Activated CD4-positive, CD25-positive, alpha-beta regulatory T cell (primary cell): ENCODE results near the gene CNGA4.

ENCODE experiments used
- DNase-seq, 4 experiments: peaks; one replicate each; lab custom pipeline; 2025; lab: John Stamatoyannopoulos, UW

The CNGA4 gene

GRCh38 chr11:6238902-6239301 is at the start of gene CNGA4:
Gene CNGA4, plus strand, starts transcription at chr11:6239089. Its CDS starts 118 bp downstream, at chr11:6239207.
- no peak for DNase-seq

DNA sequence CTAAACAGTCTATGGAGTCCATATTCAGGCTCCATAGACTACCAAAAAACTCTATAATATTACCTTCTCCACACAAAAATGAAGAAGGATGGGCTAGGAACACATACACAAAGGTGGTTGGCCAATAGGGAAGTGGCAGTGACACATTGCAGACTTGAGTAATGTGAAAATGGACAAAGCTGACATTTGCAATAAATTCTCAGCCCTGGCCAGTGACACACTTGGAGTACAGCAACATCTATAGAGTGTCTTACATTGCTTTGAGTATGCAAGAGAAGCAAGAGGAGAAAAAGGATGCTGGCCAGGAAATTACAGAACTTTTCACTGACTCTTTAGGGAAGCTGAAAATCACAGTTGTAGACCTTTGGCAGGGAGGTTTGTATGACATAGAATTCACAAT is 47.1 kb upstream of the CNGA4 start:
- DNase-seq, result no peak

GRCh38 chr11:6194065-6194581 is 44.8 kb upstream of the CNGA4 start:
- no peak for DNase-seq

DNA sequence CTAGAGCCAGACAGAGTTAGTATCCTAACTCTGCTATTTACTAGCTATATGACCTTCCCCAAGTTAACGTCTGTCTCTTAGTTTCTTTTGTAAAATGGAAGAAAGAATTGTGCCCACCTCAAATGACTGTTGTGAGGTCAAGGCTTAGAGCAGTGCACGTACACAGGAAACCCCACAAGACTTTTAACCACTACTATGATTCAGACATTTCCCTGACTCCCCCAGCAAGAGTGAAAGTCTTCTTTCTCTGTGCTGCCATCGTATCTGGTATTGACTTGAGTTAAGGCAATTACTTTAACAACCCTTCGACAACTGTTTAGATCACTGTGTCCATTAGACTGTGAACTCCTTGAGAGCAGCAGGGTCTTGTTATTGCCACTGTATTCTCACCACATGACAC is 42.5 kb upstream of the CNGA4 start:
- DNase-seq, result no peak

- no peak for DNase-seq
Measured at GRCh38 chr11:6197466-6198200, 41.3 kb upstream of the CNGA4 start.

DNA sequence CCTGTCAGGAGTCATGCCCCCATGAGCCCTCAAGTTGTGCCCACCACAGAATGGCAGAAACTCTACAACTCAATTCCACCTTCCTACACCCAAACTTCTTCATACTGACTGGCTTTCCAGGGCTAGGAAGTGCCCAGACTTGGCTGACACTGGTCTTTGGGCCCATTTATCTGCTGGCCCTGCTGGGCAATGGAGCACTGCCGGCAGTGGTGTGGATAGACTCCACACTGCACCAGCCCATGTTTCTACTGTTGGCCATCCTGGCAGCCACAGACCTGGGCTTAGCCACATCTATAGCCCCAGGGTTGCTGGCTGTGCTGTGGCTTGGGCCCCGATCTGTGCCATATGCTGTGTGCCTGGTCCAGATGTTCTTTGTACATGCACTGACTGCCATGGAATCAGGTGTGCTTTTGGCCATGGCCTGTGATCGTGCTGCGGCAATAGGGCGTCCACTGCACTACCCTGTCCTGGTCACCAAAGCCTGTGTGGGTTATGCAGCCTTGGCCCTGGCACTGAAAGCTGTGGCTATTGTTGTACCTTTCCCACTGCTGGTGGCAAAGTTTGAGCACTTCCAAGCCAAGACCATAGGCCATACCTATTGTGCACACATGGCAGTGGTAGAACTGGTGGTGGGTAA is 39.6 kb upstream of the CNGA4 start, which contains the start of gene OR52W1:
Gene OR52W1 (plus strand): TSS at position 51 of the 637 bp plus-strand sequence. CDS start 0 bp downstream, at position 51.
- DNase-seq, result no peak

GRCh38 chr11:6200975-6201374 is 37.9 kb upstream of the CNGA4 start:
- no peak for DNase-seq

DNA sequence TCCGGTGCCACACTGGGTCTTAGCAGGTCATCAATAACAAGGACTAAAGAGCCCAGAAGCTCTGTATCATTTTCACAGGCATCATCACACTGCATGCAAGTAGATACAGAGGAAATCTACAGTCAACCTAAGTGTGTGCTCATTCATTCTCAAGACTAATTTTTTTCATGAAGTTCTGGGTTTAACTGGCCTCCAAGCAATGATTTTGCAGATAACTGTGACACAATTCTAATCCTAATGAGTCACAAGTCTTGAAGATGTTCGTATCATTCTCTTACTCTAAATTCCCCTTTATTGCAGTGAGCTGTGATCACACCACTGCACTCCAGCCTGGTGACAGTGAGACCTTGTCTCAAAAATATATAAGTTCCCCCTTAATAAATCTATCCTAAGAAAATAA is 37.4 kb upstream of the CNGA4 start:
- no peak for DNase-seq

- no peak for DNase-seq
Measured at GRCh38 chr11:6202041-6202440, 36.8 kb upstream of the CNGA4 start.

DNA sequence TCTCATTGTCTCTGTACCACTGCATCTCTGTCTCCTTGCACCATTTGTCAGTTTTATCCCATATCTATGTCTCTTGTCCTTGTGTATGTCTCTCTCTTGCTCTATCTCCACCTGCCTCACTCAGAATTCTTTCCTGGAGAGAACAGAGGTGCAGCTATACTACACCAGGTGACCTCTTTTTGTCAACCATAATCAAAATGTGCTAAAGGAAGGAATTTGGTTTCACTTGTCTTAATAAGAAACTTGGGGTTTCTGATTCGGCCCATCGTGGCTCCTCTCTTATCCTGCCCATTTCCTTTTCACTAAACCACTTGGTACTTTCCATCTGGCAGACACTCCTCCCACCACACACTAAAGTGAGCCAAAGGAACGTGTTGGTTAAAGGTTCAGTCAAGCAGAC is 35.6 kb upstream of the CNGA4 start:
- no peak for DNase-seq

- DNase-seq, result no peak
Measured at GRCh38 chr11:6204706-6205105, 34.2 kb upstream of the CNGA4 start.

DNA sequence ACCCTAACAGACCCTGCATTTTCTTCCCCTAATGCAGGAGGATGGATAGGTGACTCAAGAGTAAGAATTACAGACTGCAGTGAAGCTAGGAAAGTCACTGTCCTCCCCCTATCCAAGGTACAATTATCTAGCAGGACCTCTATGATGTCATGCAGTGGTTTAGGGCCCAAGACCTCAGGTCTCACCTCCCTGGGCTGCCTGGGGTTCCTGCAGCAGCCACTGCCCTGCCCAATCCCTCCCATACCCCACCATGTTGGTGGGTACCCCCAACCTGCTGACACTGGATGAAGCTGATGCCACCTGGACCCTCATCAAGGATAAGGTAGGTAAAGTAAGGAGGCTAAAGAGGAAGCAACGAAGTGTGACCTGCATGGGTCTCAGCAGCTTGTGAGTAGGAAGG is 33.5 kb upstream of the CNGA4 start, which contains the start of gene C11orf42:
Gene C11orf42 (plus strand): TSS at position 192 of the 400 bp plus-strand sequence. CDS start 59 bp downstream, at position 251.
- DNase-seq, result no peak

DNA sequence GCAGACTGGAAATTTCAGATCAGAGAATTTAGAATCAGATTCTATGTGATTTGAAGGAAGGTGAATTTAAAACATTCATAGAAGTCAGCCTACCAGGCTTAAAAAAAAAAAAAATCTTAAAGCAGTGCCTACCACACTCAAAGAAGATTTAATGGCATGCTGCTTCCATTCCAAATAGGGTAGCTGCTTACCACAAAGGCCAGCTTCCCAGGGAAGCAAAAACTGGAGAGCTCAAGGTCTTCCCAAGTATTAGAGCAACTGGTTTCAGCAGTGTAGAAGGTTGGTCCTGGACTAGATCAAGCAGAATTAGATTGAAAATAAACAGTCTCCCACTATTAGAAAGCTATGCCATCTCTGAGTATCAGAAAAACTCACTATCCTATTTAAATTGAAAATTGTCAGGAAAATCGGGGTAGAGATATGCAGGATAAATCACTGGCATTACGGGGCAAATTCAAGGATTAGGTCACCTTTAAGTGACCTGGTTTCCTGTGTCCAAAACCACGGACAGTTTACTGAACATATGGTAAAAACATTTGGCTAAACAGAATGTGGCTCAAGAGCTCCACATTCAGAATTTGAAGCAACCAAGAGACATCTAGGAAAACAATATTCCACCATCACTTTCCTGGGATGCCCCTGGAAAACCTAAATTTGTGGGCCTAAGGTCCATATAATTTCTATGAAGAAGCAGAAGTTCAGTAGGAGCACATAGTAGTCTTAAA is 32.3 kb upstream of the CNGA4 start:
- DNase-seq, result no peak

DNA sequence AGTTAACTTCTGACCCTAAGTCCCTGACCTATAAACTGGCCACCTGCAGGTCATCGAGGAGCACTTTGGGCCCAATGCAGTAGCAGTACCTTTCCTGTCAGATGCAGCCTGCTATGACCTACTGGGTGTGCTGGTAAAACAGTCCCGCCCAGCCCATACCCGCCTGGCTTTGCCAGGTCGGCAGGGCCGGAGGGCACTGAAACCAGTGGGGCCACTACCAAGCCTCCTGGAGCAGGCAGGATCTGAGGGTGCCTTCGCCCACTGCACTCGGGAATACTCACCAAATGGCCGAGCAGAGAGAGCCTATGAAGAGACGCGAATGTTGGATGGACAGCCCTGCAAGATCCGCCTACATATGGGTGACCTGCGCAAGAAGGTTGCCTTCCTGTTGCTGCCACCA is 29.1 kb upstream of the CNGA4 start:
- DNase-seq, result no peak

- no peak for DNase-seq
Measured at GRCh38 chr11:6210274-6210955, 28.5 kb upstream of the CNGA4 start.

DNA sequence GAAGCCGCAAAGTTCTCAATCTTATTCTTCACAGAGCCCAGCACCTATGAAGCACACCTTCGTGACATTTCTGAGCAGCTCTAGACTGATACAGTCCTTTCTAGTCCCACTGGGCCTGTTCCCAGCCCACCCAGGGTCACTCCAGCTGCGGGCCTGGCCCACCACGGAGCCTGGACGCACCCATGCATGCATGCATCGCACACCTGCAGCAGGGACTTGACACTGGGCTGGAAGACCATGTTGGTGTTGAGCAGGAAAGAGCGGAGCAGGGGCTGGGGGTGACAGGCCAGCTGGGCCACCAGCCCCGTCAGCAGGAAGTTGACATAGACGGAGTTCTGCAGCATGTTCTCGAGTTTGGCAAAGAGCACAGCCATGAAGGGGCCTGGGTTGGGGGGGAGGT is 24.4 kb upstream of the CNGA4 start:
- no peak for DNase-seq

DNA sequence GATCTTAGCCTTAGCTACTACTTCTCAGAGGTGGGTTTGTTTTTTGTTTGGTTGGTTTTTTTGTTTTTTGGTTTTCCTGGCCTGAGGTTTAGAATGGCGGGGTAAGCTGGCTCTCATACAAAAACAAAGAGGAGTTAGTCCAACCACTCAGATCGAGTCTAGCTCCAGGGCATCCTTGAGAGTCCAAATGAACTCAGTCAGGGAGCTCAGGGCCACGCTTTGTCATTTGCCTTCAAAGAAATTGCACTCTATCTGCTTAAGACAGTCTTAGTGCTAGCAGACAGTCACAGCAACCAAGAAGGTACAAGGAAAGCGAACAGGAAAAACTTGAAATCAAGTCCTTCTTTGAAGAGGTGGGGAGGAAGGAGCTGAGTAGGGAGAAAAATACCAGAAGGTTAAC is 22.4 kb upstream of the CNGA4 start:
- no peak for DNase-seq

GRCh38 chr11:6217722-6218121 is 21.2 kb upstream of the CNGA4 start:
- no peak for DNase-seq

DNA sequence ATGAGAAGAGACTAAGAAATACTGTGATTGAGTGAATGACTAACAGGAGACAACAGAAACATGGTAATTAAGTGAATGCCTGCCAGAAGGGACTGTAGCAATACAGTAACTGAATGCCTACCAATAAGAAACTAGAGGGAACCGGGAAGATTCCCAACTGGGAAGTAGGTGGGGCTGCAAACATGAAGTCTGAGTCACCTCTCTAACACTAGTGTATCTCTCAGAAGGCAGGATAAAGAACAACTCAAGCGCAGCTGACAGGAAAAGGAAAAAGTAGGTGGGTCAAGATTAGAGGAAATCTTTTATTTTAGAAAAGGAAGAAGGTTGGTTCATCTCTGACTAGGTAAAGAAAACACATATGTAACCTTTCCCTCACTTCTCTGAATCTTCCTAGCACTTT is 19.5 kb upstream of the CNGA4 start:
- DNase-seq, result no peak

DNA sequence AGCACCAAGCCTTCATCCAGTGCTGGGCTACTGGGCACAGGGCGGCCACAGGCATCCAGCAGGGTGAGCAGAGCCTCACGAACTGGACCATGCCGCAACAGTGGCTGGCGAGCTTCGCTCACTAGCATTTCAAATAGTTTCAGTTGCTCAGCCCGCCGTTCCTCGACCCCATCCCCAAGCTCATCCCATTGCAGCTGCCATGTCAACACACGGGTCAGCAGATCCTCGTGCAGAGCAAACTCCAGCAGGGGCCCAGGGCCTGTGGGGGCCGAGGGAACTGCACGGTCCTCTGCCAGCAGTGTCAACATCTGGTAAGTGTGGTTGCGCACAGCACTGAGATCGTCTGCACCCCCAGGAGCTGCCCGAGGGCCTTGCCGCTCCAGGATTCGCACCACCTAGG is 15.0 kb upstream of the CNGA4 start:
- DNase-seq, result no peak

DNA sequence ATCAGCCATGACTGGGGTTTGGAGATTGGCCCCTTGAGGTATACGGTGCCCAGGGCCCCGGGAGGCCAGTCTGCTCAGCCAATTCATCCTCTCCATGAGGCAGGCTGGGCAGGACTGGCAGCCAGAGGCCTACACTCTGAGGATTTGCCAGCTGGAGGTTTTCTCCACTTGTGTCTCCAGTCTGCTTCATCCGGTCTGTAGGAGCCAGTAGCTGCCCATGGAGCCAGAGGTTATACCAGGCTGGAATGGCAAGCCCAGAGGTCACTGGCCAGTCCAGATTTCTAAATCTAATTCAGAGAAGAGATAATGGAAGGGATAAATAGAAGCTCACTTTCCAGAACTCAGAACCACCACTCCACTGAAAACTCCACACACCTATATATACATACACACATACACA is 14.5 kb upstream of the CNGA4 start:
- DNase-seq, result no peak

DNA sequence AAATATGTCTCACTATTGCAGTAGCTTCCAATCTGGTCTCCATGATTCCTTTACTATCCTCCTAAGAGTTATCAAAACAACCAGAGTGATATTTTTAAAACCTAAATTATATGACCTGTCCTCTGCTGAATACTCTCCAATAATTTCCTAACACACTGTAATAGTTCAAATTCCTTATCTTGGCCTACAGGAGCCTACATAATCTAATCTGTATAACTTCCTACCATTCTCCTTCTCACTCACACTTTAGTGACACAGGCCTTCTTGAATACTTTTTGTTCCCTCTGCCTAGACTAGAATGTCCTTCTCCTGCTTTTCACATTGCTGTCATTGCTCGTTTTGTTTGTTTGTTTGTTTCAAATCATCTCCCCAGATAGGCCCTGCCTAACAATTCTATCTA is 13.9 kb upstream of the CNGA4 start:
- DNase-seq, result no peak
